KMS-11 (cell line): ENCODE measurements around the gene TMEM69.
"Not testable (repeated sequence)": the region's sequence is repeated elsewhere in the genome, so short reads cannot be mapped to it uniquely, and the experiment has no call there.

ENCODE experiments used
- H2AFZ ChIP-seq: fragments of 200-600 bp; sonication (generic); 2 replicates; pipeline ENCODE4 v1.6.1; 2016; ENCODE audit warnings: antibody characterized with exemption, mixed run types, low read depth
- H3K27ac ChIP-seq: fragments of 200-600 bp; sonication (generic); 2 replicates; pipeline ENCODE4 v1.6.1; 2016; ENCODE audit warnings: mild to moderate bottlenecking, mixed run types
- H3K27me3 ChIP-seq: fragments of 200-600 bp; sonication (generic); 2 replicates; pipeline ENCODE4 v1.6.1; 2017; ENCODE audit warnings: mild to moderate bottlenecking, low read depth, mixed run types, moderate library complexity; ENCODE audit not compliant: insufficient read depth
- H3K36me3 ChIP-seq: fragments of 200-600 bp; sonication (generic); 2 replicates; pipeline ENCODE4 v1.6.1; 2017; ENCODE audit warnings: mild to moderate bottlenecking, mixed run types; ENCODE audit not compliant: insufficient read depth
- H3K4me1 ChIP-seq: fragments of 200-600 bp; sonication (generic); 2 replicates; pipeline ENCODE4 v1.6.1; 2016; ENCODE audit warnings: mild to moderate bottlenecking, low read depth, mixed run types; ENCODE audit not compliant: poor library complexity, severe bottlenecking
- H3K4me2 ChIP-seq: fragments of 200-600 bp; sonication (generic); 2 replicates; pipeline ENCODE4 v1.7.0; 2016; ENCODE audit warnings: mild to moderate bottlenecking, mixed run types
- H3K4me3 ChIP-seq: fragments of 200-600 bp; sonication (generic); IDR thresholded peaks from 2 replicates; pipeline ENCODE4 v1.6.1; 2017; ENCODE audit warnings: low read depth, low read length, mixed read lengths; ENCODE audit not compliant: insufficient read depth
- H3K79me2 ChIP-seq: fragments of 200-600 bp; sonication (generic); 2 replicates; pipeline ENCODE4 v1.6.1; 2016; ENCODE audit warnings: low read depth, mixed run types; ENCODE audit not compliant: insufficient read depth
- H3K9ac ChIP-seq: fragments of 200-600 bp; sonication (generic); 2 replicates; pipeline ENCODE4 v1.6.1; 2016; ENCODE audit warnings: mild to moderate bottlenecking, mixed run types
- H4K20me1 ChIP-seq: fragments of 200-600 bp; sonication (generic); 2 replicates; pipeline ENCODE4 v1.6.1; 2016; ENCODE audit warnings: mild to moderate bottlenecking, mixed run types; ENCODE audit not compliant: insufficient read depth
- CTCF ChIP-seq: fragments of 200-600 bp; sonication (generic); conservative IDR thresholded peaks from 2 replicates; pipeline ENCODE4 v1.6.1; 2017; ENCODE audit warnings: low read depth, mild to moderate bottlenecking, antibody characterized with exemption, low read length, moderate library complexity, mixed read lengths

TMEM69 gene

GRCh38 chr1:45721207-45721606 is 33.2 kb downstream of the TMEM69 start:
- Histone ChIP-seq H3K36me3 (no peaks in the 10 kb centered on the region), H3K4me3 (no peak overlapping the region), H3K4me2 (no peak overlapping the region), H3K9ac (no peak overlapping the region), H2AFZ (no peak overlapping the region), H4K20me1 (no peaks in the 10 kb centered on the region), H3K27me3 (no peaks in the 10 kb centered on the region), H3K4me1 (no peaks in the 10 kb centered on the region), H3K27ac (no peak overlapping the region), H3K79me2 (no peaks in the 10 kb centered on the region)
- TF ChIP-seq CTCF = no peak

GRCh38 chr1:45722809-45723208 is 34.8 kb downstream of the TMEM69 start:
- Histone ChIP-seq H3K9ac (no peak overlapping the region), H3K4me2 (no peak overlapping the region), H3K79me2 (no peaks in the 10 kb centered on the region), H3K27me3 (no peaks in the 10 kb centered on the region), H2AFZ (no peak overlapping the region), H3K27ac (no peak overlapping the region), H3K36me3 (no peaks in the 10 kb centered on the region), H3K4me1 (no peaks in the 10 kb centered on the region), H3K4me3 (no peak overlapping the region), H4K20me1 (no peaks in the 10 kb centered on the region)
- TF ChIP-seq CTCF = no peak

GRCh38 chr1:45723248-45723930 is 35.4 kb downstream of the TMEM69 start:
- no peaks in the 10 kb centered on the region for H4K20me1 ChIP-seq
- no peaks in the 10 kb centered on the region for H3K27me3 ChIP-seq
- no peak overlapping the region for H3K27ac ChIP-seq
- no peak overlapping the region for H3K4me3 ChIP-seq
- no peak overlapping the region for H3K9ac ChIP-seq
- H3K79me2 ChIP-seq = no peaks in the 10 kb centered on the region
- no peaks in the 10 kb centered on the region for H3K4me1 ChIP-seq
- H2AFZ ChIP-seq = no peak overlapping the region
- H3K36me3 ChIP-seq = no peaks in the 10 kb centered on the region
- no peak overlapping the region for H3K4me2 ChIP-seq
- no peak for TF ChIP-seq CTCF

- H3K27me3 ChIP-seq, H3K27ac ChIP-seq, H3K4me3 ChIP-seq, H3K79me2 ChIP-seq, H3K9ac ChIP-seq, H4K20me1 ChIP-seq, H2AFZ ChIP-seq, H3K4me1 ChIP-seq, H3K4me2 ChIP-seq, H3K36me3 ChIP-seq: not testable (repeated sequence)
Measured at GRCh38 chr1:45726007-45726406, 38.0 kb downstream of the TMEM69 start.

GRCh38 chr1:45730075-45730779 is 42.2 kb downstream of the TMEM69 start:
- H3K27me3 ChIP-seq = no peaks in the 10 kb centered on the region
- H3K9ac ChIP-seq = no peak overlapping the region
- no peaks in the 10 kb centered on the region for H3K79me2 ChIP-seq
- H2AFZ ChIP-seq = no peak overlapping the region
- H3K27ac ChIP-seq = no peak overlapping the region
- TF ChIP-seq CTCF = no peak
- H4K20me1 ChIP-seq = no peaks in the 10 kb centered on the region
- H3K36me3 ChIP-seq = no peaks in the 10 kb centered on the region
- H3K4me2 ChIP-seq = no peak overlapping the region
- H3K4me1 ChIP-seq = no peaks in the 10 kb centered on the region
- no peak overlapping the region for H3K4me3 ChIP-seq
